B cell (primary cell): ENCODE measurements around the gene CCDC17. TPM values are rescaled to one million over a fixed set of nuclear protein-coding genes. Genes with fewer than 3 reads are reported as not detected.

Experiments used
- ATAC-seq: fragments of 200-7000 bp; cut with Tn5 transposase; one replicate; pipeline ENCODE4 v1.10.0; 2021; ENCODE audit warnings: low read depth, mild to moderate bottlenecking, moderate number of reproducible peaks, moderate library complexity
- CTCF ChIA-PET: fragments of 350-600 bp; sonication (Branson Sonifier 250); formaldehyde crosslinking; loops from one replicate; lab custom pipeline; 2021; ENCODE audit warnings: antibody characterized with exemption, inconsistent platforms; lab: Charles Lee
- POLR2A ChIA-PET: fragments of 350-600 bp; sonication (Branson Sonifier 250); formaldehyde crosslinking; loops from one replicate; lab custom pipeline; 2021; ENCODE audit warnings: antibody characterized with exemption; lab: Charles Lee
- DNase-seq: peaks from one replicate; pipeline ENCODE4 v3.0.0; 2013
- H2AFZ ChIP-seq: 2 replicates; pipeline ENCODE4 v1.6.1; 2012; ENCODE audit warnings: mild to moderate bottlenecking, low read depth, low read length; ENCODE audit not compliant: insufficient read depth, poor library complexity, severe bottlenecking
- H3K27ac ChIP-seq, 2 donors: 1 replicate in 1 of 2; 2 replicates in 1 of 2; pipeline ENCODE4 v1.5.1; 2012 to 2013; ENCODE audit warnings: low read length in 2 of 2, mild to moderate bottlenecking in 2 of 2, moderate library complexity in 1 of 2
- H3K27me3 ChIP-seq, 4 experiments: fragments of 200-600 bp in 1 of 4; sonication (generic) in 1 of 4; replicated peaks in 1 of 4; 1 replicate in 2 of 4; 2 replicates in 2 of 4; pipeline versions ENCODE4 v1.6.1 to v1.7.0; 2013 to 2016; ENCODE audit warnings: low read length in 3 of 4, mild to moderate bottlenecking in 2 of 4, mixed read lengths in 1 of 4, moderate library complexity in 1 of 4; ENCODE audit not compliant: insufficient read depth in 4 of 4, control insufficient read depth in 3 of 4; ENCODE audit errors: control extremely low read depth in 1 of 4
- H3K36me3 ChIP-seq, 2 experiments: replicated peaks in 1 of 2; 1 replicate in 1 of 2; 2 replicates in 1 of 2; pipeline versions ENCODE4 v1.6.1 to v1.7.1; 2013; ENCODE audit warnings: low read length in 1 of 2; ENCODE audit not compliant: insufficient read depth in 2 of 2, control insufficient read depth in 1 of 2; ENCODE audit errors: control extremely low read depth in 1 of 2, extremely low read depth in 1 of 2
- H3K4me1 ChIP-seq, 2 donors: fragments of 200-600 bp in 1 of 2; sonication (generic) in 1 of 2; 1 replicate in 1 of 2; 2 replicates in 1 of 2; pipeline versions ENCODE4 v1.5.1 to v1.6.1; 2013 to 2017; ENCODE audit warnings: low read length in 2 of 2; ENCODE audit not compliant: control insufficient read depth in 2 of 2, insufficient read depth in 2 of 2
- H3K4me2 ChIP-seq: replicated peaks from 2 replicates; pipeline ENCODE3; 2012; ENCODE audit warnings: mild to moderate bottlenecking, low read depth, low read length; ENCODE audit not compliant: poor library complexity, severe bottlenecking
- H3K4me3 ChIP-seq, 5 experiments: fragments of 200-600 bp in 1 of 5; sonication (generic) in 1 of 5; 1 replicate in 3 of 5; 2 replicates in 2 of 5; pipeline versions ENCODE4 v1.5.1 to v1.7.0; 2011 to 2016; ENCODE audit warnings: low read length in 4 of 5, mild to moderate bottlenecking in 4 of 5, low read depth in 2 of 5, control low read depth in 1 of 5, moderate library complexity in 1 of 5; ENCODE audit not compliant: insufficient read depth in 1 of 5; ENCODE audit errors: control extremely low read depth in 1 of 5, extremely low read depth in 1 of 5
- H3K79me2 ChIP-seq: fragments of 200-600 bp; sonication (generic); one replicate; pipeline ENCODE4 v1.6.0; 2016; ENCODE audit warnings: low read length; ENCODE audit not compliant: control insufficient read depth, insufficient read depth
- H3K9ac ChIP-seq: fragments of 200-600 bp; sonication (generic); 2 replicates; pipeline ENCODE4 v1.6.1; 2017; ENCODE audit warnings: mild to moderate bottlenecking, low read length, moderate library complexity
- H3K9me3 ChIP-seq, 3 donors: one replicate each; pipeline versions ENCODE4 v1.6.1 to v1.7.1; 2013; ENCODE audit warnings: low read length in 2 of 3; ENCODE audit not compliant: control insufficient read depth in 2 of 3, insufficient read depth in 1 of 3; ENCODE audit errors: control extremely low read depth in 1 of 3
- H4K20me1 ChIP-seq: 2 replicates; pipeline ENCODE4 v1.6.0; 2012; ENCODE audit warnings: mild to moderate bottlenecking, low read length; ENCODE audit not compliant: insufficient read depth, control insufficient read depth, poor library complexity, severe bottlenecking
- H3K27ac Mint-ChIP-seq: one replicate; pipeline ENCODE4 v1.8.0; 2021; ENCODE audit warnings: mixed read lengths
- H3K27me3 Mint-ChIP-seq: one replicate; pipeline ENCODE4 v1.8.0; 2021; ENCODE audit warnings: mixed read lengths
- H3K4me1 Mint-ChIP-seq: one replicate; pipeline ENCODE4 v1.8.0; 2021; ENCODE audit warnings: mixed read lengths
- H3K4me3 Mint-ChIP-seq: one replicate; pipeline ENCODE4 v1.8.0; 2021; ENCODE audit warnings: mixed read lengths
- H3K9me3 Mint-ChIP-seq: one replicate; pipeline ENCODE4 v1.8.0; 2022; ENCODE audit warnings: mixed read lengths; ENCODE audit not compliant: insufficient read depth
- CTCF ChIP-seq: fragments of 200-600 bp; IDR thresholded peaks from one replicate; pipeline ENCODE4 v1.8.0; 2022; ENCODE audit warnings: antibody characterized with exemption, mild to moderate bottlenecking
- EZH2 ChIP-seq: IDR thresholded peaks from 2 replicates; pipeline ENCODE4 v1.6.1; 2012; ENCODE audit warnings: borderline replicate concordance, low read depth, mild to moderate bottlenecking, moderate library complexity, low read length; ENCODE audit not compliant: insufficient read depth, poor library complexity, severe bottlenecking
- WGBS: methylation state at CpG from one replicate; pipeline ENCODE4 v1.1.5; 2013; ENCODE audit warnings: missing lambda C conversion rate; ENCODE audit not compliant: insufficient coverage; 5-methylcytosine and 5-hydroxymethylcytosine counted together
- intact Hi-C: fragments of 100-400 bp; cut with micrococcal nuclease; formaldehyde crosslinking; loops from one replicate; pipeline ENCODE4 v1.10.0; 2022
- polyA plus RNA-seq: library from polyadenylated mRNA; depleted of rRNA; stranded (reverse); fragments of >200 nt; gene quantifications from 2 replicates; pipeline ENCODE4 v1.2.3, GENCODE V29; 2012
- total RNA-seq, 2 donors: library from RNA; stranded (reverse); fragments of 120-200 nt in 1 of 2; gene quantifications; 1 replicate in 1 of 2; 2 replicates in 1 of 2; pipeline versions ENCODE4 v1.2.3 to v1.2.4, GENCODE V29; 2013 to 2022

CCDC17 gene
- total and polyA plus RNA-seq, 2 donors (not counting 1 experiment from before 2014, with no cell fraction given) = 2.9 to 8.2 TPM

DNA sequence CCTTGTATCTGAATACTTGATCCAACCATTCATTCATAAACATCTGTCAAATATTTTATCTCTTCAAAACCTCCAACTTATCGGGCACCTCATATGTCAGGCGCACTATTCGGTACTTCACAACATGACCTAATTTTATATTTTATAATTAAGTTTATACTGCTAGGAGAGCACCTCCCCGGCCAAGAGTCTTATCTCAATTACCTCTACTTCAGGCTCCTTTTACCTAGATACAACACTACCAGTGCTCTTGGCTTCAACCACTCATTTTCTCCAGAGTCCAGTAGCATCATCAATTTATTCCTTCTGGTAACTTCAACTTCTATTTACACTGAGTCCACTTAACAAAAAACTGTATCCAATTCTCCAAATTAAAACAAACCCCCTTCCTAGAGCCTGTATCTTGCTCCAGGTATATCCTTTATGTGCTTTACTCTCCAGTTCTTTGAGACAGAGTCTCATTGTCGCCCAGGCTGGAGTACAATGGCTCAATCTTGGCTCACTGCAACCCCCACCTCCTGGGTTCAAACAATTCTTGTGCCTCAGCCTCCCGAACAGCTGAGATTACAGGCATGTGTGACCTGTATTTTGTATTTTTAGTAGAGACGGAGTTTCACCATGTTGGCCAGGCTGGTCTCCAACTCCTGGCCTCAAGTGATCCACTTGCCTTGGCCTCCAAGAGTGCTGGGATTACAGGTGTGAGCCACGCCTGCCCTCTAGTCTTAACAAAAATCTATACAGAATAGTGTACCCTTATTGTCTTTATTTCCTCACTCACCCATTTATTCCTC, 43.7 kb upstream of the CCDC17 start:
- Mint-ChIP-seq H3K4me3 (no peak overlapping the region), H3K27me3 (no peaks in the 10 kb centered on the region), H3K9me3 (no peaks in the 10 kb centered on the region), H3K4me1 (peaks cover 44% of the 10 kb centered on the region), H3K27ac (no peak overlapping the region)
- Histone ChIP-seq H3K4me3 (no peak overlapping the region), H3K9ac (no peak overlapping the region), H3K4me2 (no peak overlapping the region), H2AFZ (no peak overlapping the region), H4K20me1 (peaks cover 93% of the 10 kb centered on the region), H3K36me3 (peaks cover 0 to 3% of the 10 kb centered on the region in 2 experiments), H3K4me1 (peaks cover 3 to 4% of the 10 kb centered on the region in 2 donors), H3K9me3 (no peaks in the 10 kb centered on the region), H3K27me3 (no peaks in the 10 kb centered on the region), H3K27ac (no peak overlapping the region), H3K79me2 (peaks cover 99% of the 10 kb centered on the region)
- ChIA-PET POLR2A (no interaction called here), CTCF (no interaction called here)
- no peak for TF ChIP-seq EZH2
- TF ChIP-seq CTCF = no peak
- DNase-seq (no peak), ATAC-seq (no peak)
- 96% methylated on average over 4 of the region's 8 CpGs for WGBS
- intact Hi-C loops = no loop called here

- Histone ChIP-seq H3K4me2 (no peak overlapping the region), H3K36me3 (no peaks in the 10 kb centered on the region), H3K9ac (no peak overlapping the region), H3K4me1 (peaks cover 3 to 4% of the 10 kb centered on the region in 2 donors), H2AFZ (no peak overlapping the region), H3K4me3 (no peak overlapping the region), H3K9me3 (no peaks in the 10 kb centered on the region), H3K79me2 (peaks cover 99% of the 10 kb centered on the region), H3K27me3 (no peaks in the 10 kb centered on the region), H4K20me1 (peaks cover 93% of the 10 kb centered on the region), H3K27ac (no peak overlapping the region)
- ChIA-PET CTCF (no interaction called here), POLR2A (no interaction called here)
- no peak overlapping the region for H3K27ac Mint-ChIP-seq
- no peak overlapping the region for H3K4me3 Mint-ChIP-seq
- TF ChIP-seq CTCF = no peak
- TF ChIP-seq EZH2 = no peak
- WGBS = no CpG with 5 or more reads among the region's 2 CpGs
- DNase-seq (no peak), ATAC-seq (no peak)
- H3K27me3 Mint-ChIP-seq = no peaks in the 10 kb centered on the region
- no peaks in the 10 kb centered on the region for H3K9me3 Mint-ChIP-seq
- intact Hi-C loops = no loop called here
- peaks cover 44% of the 10 kb centered on the region for H3K4me1 Mint-ChIP-seq
Observed at GRCh38 chr1:45666836-45667235, 43.0 kb upstream of the CCDC17 start.
